Rectal smooth muscle tissue (tissue), 1 donor: ENCODE measurements around the gene RABGAP1L.
"Not testable (repeated sequence)": the region's sequence is repeated elsewhere in the genome, so short reads cannot be mapped to it uniquely, and the experiment has no call there.

Experiments used
- H3K27ac ChIP-seq: one replicate; pipeline ENCODE4 v1.7.0; 2013; ENCODE audit warnings: low read depth, low read length, inconsistent platforms
- H3K27me3 ChIP-seq: one replicate; pipeline ENCODE4 v1.7.0; 2013; ENCODE audit warnings: low read length; ENCODE audit not compliant: control insufficient read depth, insufficient read depth
- H3K36me3 ChIP-seq: one replicate; pipeline ENCODE4 v1.7.0; 2013; ENCODE audit warnings: low read length; ENCODE audit not compliant: control insufficient read depth, insufficient read depth
- H3K4me1 ChIP-seq: one replicate; pipeline ENCODE4 v1.7.0; 2013; ENCODE audit warnings: low read length; ENCODE audit not compliant: control insufficient read depth, insufficient read depth
- H3K4me3 ChIP-seq: one replicate; pipeline ENCODE4 v1.7.0; 2013; ENCODE audit warnings: low read length
- H3K9ac ChIP-seq: one replicate; pipeline ENCODE4 v1.7.0; 2013; ENCODE audit warnings: low read length

Gene RABGAP1L

DNA sequence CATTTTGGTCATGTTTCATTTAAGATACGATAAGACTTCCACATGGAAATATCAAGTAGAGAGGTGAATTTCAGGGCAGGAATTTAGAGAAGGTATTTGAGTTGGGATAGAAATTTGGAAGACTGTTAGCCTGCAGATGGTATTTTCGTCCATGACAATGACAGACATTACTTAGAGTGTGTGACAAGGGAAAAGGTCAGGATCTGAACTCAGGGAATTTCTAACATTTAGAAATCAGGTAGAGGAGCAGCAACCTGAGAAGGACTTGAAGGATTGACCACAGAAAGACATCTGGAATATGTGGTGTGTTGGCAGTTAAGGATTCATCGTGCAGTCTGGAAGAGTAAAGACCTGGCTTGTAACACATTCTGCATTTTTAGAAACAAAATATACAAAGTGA is 57.9 kb downstream of the RABGAP1L start:
- no peaks in the 10 kb centered on the region for H3K27me3 ChIP-seq
- H3K4me3 ChIP-seq: no peak overlapping the region
- no peak overlapping the region for H3K9ac ChIP-seq
- no peaks in the 10 kb centered on the region for H3K4me1 ChIP-seq
- H3K36me3 ChIP-seq: no peaks in the 10 kb centered on the region
- no peak overlapping the region for H3K27ac ChIP-seq

DNA sequence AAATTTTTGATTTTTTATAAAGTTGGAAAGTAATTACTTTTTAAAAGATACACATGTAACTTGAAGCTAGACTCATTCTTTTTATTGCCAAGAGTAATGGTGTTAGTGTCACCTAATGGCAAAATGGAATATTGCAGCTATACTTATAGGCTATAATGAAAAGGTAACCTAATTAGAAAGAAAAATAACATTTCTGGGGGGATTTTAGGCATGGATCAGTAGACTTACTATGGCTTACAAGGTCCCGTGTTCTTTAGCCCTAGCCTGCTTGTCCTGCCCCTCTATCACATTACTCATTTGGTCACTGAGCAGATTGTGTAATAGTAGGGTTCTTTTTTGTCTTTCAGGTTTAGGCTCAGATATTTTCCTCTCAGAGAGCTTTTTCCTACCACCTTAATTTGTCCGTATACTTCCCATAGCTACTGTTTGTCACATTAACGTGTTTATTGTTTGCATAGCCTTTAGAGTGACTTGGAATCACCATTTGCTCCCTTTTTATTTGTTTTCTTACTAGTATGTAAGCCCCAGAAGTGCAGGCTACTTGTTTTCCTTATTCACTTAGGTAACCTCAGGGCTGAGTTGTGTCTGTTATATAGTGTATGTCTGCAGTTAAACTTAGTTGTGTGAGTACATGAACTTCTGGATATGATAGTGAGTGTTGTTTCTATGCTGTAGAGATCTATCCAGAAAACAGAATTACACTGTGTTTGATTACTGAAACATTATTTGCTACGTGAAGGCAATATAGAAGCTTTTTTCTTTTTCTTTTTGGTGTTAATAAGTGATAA is 58.7 kb downstream of the RABGAP1L start:
- H3K27me3 ChIP-seq: no peaks in the 10 kb centered on the region
- no peaks in the 10 kb centered on the region for H3K36me3 ChIP-seq
- H3K9ac ChIP-seq: no peak overlapping the region
- no peak overlapping the region for H3K4me3 ChIP-seq
- no peak overlapping the region for H3K27ac ChIP-seq
- no peaks in the 10 kb centered on the region for H3K4me1 ChIP-seq

DNA sequence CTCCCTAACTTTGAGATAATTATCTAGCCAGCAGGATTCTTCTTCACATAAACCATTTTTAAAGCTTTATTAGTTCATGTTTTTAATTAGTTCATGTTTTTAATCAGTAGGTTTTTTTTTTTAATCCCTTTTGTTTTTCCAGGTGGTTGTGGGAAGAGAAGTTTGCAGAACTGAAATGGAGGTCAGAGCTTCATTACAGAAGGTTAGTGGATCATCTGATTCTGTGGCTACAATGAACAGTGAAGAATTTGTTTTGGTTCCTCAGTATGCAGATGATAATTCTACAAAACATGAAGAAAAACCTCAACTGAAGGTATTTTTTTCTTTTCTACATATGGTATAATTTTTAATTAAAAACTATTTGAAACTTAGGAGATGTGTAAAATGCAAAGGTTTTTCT is 59.7 kb downstream of the RABGAP1L start:
- H3K27me3 ChIP-seq: no peaks in the 10 kb centered on the region
- no peak overlapping the region for H3K9ac ChIP-seq
- H3K4me3 ChIP-seq: no peak overlapping the region
- H3K36me3 ChIP-seq: no peaks in the 10 kb centered on the region
- H3K4me1 ChIP-seq: no peaks in the 10 kb centered on the region
- H3K27ac ChIP-seq: no peak overlapping the region

DNA sequence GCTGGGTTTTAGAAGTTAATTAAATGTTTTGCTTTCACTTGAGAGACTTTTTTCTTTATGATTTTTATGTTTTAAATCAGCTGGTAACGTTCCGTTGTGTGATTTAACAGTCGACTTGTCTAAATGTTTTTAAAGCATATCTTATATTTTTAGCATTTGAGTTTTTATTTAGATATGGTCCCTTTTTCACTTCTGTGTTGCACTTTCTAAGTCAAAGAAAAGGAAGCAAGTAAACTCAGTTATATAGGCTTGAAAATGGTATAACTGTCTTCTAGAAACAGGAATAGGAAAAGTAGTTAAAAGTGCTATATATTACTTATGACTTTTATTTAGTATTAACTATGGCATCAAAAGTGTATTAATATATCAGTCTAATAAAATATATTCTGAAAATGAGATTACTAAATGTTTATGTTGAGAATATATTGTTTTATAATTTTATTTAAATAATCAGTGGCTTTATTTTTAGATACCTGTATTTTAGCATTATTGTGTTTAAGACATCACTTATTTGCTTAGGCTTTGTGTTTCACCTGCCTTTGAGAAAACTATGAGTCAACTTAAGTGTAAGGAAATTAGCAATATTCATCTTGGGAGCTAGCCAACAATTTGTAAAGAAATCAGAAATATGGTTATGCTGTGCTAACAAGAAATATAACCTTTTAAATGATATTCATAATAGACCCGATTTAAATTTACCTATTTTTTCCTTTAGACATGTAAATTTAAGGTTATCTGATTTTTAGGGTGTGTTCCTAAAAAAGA is 60.5 kb downstream of the RABGAP1L start:
- Histone ChIP-seq H3K4me1 (no peaks in the 10 kb centered on the region), H3K27ac (no peak overlapping the region), H3K9ac (no peak overlapping the region), H3K36me3 (no peaks in the 10 kb centered on the region), H3K4me3 (no peak overlapping the region), H3K27me3 (no peaks in the 10 kb centered on the region)

DNA sequence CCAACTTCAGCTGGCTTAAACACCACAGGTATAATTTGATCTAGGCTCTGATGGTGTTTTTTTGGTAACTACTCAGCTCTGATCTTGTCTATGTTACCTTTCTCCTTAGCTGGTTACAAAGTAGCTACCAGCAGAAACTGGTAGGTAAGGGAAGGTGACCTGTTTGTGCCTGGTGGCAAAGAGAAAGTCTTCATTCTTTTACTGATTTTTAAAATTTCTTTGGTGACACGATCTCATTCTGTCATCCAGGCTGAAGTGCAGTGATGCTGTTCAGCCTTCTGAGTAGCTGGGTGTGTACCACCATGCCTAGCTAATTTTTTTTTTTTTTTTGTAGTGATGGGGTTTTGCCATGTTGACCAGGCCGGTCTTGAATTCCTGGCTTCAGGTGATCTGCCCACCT is 62.4 kb downstream of the RABGAP1L start:
- Histone ChIP-seq H3K27ac (no peak overlapping the region), H3K9ac (no peak overlapping the region)

DNA sequence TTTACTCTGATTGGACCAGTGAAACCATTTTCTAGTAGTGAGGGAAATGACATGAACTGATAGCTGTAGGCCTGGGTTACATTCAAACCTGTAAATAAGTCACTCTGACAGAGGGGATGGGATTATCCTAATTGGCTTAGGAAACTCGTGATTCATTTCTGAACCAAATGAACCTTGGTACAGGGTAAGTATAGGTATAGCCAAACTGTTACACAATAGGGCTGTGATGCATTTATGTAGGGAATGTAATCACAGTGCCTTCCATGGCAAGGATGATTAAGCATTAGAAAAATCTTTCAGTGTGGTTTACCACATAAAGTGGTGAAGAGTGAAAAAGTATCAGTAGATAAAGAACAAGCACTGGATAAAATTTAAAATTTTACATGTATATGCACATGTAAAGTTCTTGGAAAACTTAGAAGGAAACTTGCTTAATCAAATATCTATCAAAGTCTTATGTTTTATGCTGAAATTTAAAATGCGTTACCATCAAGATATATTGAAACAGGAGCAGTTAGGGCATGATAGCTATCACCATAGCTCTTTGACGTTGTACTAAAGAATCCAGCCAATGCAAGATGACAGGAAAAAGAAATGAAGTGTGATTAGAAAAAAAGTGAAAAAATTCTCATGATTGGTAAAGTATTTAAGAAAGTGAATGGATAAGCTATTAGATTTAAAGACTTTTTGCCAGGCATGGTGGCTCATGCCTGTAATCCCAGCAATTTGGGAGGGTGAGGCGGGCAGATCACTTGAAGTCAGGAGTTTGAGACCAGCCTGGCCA is 63.0 kb downstream of the RABGAP1L start:
- no peak overlapping the region for H3K4me3 ChIP-seq
- H3K27ac ChIP-seq: no peak overlapping the region
- no peaks in the 10 kb centered on the region for H3K4me1 ChIP-seq
- no peaks in the 10 kb centered on the region for H3K36me3 ChIP-seq
- H3K27me3 ChIP-seq: no peaks in the 10 kb centered on the region
- H3K9ac ChIP-seq: no peak overlapping the region

More for the DNA sequence above, 62.4 kb downstream of the RABGAP1L start:
- Histone ChIP-seq H3K36me3 (no peaks in the 10 kb centered on the region), H3K4me1 (no peaks in the 10 kb centered on the region), H3K27me3 (no peaks in the 10 kb centered on the region), H3K4me3 (no peak overlapping the region)

DNA sequence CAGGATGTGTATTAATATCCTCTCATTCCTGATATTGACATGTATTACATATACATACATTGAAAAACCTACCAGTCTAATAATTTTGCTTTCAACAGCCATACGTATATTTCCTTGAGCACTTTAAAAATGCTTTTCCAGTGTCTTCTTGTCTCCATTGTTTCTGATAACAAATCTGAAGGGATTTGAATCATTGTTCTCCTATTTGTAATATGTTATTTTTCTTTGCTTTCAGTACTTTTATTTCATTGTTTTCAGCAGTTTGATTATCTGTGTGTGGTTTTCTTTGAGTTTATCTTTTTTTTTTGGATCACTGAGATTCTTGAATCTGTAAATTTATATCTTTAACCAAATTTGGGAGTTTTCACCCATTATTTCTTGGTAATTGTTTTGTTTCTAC is 65.3 kb downstream of the RABGAP1L start:
- Histone ChIP-seq H3K9ac (no peak overlapping the region), H3K27me3 (no peaks in the 10 kb centered on the region), H3K36me3 (peaks cover 2% of the 10 kb centered on the region), H3K4me3 (no peak overlapping the region), H3K27ac (no peak overlapping the region), H3K4me1 (no peaks in the 10 kb centered on the region)

DNA sequence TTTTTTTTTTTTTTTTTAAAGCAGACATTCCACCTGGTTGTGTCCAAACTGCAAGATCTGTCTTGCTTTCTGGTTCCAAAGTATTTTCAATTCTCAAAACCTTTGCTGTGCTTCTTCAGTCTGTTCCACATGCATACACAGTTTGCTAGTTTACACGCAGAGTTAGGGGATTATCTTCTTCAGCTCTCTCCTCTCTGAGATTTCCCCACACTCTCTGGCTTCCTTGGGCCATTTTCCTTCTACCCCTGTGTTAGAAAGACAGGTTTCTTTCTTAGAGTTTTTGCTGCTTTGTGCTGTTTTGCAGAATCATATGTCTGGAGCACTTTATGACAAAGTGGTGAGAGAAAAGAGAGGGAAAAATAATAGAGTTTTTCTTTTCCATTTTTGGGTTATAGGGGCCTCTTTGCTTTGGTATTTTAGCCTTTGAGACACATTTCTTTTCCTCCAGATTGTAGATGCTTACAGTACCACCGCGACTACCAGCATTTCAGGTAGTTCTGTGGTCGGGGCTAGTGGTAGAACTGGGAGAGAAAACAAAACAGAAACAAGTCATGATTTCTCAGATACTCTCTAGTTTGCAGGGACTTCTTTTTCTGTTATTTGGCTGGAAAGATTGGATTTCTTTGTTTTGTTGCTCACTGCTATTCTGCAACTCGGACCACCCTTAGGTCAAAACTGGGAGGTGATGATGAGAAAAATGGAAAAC is 66.3 kb downstream of the RABGAP1L start:
- H3K27me3 ChIP-seq: no peaks in the 10 kb centered on the region
- peaks cover 4% of the 10 kb centered on the region for H3K36me3 ChIP-seq
- no peaks in the 10 kb centered on the region for H3K4me1 ChIP-seq
- H3K4me3 ChIP-seq: no peak overlapping the region
- no peak overlapping the region for H3K9ac ChIP-seq
- H3K27ac ChIP-seq: no peak overlapping the region

DNA sequence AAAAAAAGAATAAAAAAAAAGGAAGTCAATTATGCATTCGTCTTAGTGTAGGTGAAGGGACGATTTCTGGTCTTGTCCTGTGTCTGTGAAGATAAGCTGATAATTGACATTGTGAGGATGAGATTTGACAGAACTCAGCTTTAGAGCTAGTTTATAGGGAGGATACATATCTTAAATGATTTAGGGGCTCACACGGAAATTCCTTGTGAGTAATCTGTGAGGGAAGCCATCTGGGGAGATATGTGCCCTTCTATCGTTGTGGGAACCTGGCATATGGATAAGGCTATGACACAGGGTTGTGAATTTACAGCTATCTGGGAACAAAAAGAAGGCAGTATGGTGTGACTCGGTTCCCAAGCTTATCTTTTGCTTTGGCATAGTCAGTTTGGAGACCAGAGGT is 71.1 kb downstream of the RABGAP1L start:
- Histone ChIP-seq H3K36me3 (peaks cover 4% of the 10 kb centered on the region), H3K9ac (no peak overlapping the region), H3K4me1 (no peaks in the 10 kb centered on the region)

DNA sequence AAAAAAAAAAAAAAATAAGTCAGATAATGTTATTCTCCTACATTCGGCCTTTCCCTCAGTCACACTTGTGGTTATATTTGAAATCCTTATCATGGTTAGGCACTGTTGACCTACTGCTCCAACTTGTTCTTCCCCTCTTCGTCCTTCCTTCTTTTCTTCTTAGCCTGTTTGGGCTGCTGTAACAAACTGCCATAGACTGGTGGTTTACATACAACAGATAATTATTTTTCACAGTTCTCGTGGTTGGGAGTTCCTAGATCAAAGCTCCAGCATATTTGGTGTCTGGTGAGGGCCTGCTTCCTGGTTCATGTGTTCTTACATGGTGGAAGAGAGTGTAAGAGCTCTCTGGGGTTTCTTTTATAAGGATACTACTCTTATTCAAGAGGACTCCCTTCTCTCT is 73.4 kb downstream of the RABGAP1L start:
- H3K27me3 ChIP-seq: no peaks in the 10 kb centered on the region
- peaks cover 4% of the 10 kb centered on the region for H3K36me3 ChIP-seq
- H3K4me3 ChIP-seq: no peak overlapping the region
- H3K27ac ChIP-seq: no peak overlapping the region
- no peak overlapping the region for H3K9ac ChIP-seq
- H3K4me1 ChIP-seq: no peaks in the 10 kb centered on the region

More for the DNA sequence above, 71.1 kb downstream of the RABGAP1L start:
- H3K4me3 ChIP-seq: no peak overlapping the region
- H3K27ac ChIP-seq: no peak overlapping the region
- H3K27me3 ChIP-seq: no peaks in the 10 kb centered on the region

DNA sequence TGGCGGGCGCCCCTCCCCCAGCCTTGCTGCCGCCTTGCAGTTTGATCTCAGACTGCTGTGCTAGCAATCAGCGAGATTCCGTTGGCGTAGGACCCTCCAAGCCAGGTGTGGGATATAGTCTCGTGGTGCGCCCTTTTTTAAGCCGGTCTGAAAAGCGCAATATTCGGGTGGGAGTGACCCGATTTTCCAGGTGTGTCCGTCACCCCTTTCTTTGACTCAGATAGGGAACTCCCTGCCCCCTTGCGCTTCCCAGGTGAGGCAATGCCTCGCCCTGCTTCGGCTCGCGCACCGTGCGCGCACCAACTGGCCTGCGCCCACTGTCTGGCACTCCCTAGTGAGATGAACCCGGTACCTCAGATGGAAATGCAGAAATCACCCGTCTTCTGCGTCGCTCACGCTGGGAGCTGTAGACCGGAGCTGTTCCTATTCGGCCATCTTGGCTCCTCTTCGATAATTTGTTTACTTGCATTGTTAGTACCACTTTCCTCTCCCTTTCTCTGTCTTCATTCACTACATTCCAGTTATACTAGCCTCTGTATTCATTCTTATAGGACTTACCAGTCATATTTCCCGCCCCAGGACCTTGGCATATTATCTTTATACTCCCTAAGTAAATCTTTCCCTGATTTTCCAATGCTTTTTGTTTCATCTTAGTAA is 79.7 kb downstream of the RABGAP1L start:
- H3K9ac ChIP-seq, H3K36me3 ChIP-seq, H3K4me3 ChIP-seq, H3K4me1 ChIP-seq, H3K27ac ChIP-seq, H3K27me3 ChIP-seq: not testable (repeated sequence)
